IMR-90 (cell line): ENCODE data around the gene ABHD16A.

ENCODE experiments used
- BHLHE40 ChIP-seq: fragments of 150-350 bp; IDR thresholded peaks from 2 replicates; pipeline ENCODE4 v1.6.1; 2016; ENCODE audit warnings: mild to moderate bottlenecking, low read depth, low read length
- NFE2L2 ChIP-seq: fragments of 150-350 bp; IDR thresholded peaks from 2 replicates; pipeline ENCODE4 v1.6.1; 2016; ENCODE audit warnings: low read depth, mild to moderate bottlenecking, low read length
- TF ChIP-seq, protein P1 (sequence below): conservative IDR thresholded peaks from 2 replicates; pipeline ENCODE4 v1.5.1; 2012; ENCODE audit warnings: mild to moderate bottlenecking, low read depth, low read length, improper control_type of control experiment
- TF ChIP-seq, protein P2 (sequence below): fragments of 150-350 bp; IDR thresholded peaks from 2 replicates; pipeline ENCODE4 v1.6.1; 2017; ENCODE audit warnings: mild to moderate bottlenecking, antibody characterized with exemption, low read length, low read depth

DNA sequence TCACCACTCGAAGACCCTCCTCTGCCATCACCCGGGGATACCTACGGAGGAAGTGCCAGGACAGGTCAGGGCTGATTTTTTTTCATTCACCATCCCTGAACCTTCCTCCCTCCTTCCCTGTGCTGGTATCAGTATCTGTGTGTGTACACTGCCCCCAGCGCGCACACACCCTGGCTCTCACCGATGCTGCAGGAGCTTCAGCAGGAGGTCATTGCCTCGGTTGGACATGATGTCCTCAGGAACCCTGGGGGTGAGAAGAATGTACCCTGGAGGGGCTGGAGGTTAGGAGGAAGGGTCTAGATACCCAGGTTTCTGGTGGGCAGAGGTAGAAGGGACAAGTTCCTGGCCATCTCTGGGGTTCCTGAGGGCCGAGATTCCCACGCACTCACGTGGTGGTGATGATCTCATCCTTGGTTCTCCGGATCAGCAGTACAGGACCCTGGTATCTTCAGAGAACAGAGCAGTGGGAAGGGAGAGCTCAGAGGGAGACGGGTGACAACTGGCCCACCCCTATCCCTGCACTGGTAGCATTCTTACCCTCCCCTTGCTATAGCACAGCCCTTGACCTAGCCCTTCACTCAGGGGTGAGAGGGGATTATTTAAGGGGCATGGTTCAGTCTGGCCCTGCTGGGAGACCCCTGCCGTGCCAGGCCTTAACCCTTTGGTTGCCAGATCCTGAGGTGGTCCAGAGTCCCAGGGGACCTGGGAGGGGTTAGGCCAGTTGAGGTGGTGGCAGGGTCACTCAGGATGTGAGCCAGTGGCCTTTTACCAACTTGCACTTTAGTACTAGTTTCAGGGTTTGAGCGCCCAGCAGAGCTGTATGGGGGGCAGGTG lies 15.0 kb downstream of the ABHD16A start:
- TF ChIP-seq, protein P1, sequence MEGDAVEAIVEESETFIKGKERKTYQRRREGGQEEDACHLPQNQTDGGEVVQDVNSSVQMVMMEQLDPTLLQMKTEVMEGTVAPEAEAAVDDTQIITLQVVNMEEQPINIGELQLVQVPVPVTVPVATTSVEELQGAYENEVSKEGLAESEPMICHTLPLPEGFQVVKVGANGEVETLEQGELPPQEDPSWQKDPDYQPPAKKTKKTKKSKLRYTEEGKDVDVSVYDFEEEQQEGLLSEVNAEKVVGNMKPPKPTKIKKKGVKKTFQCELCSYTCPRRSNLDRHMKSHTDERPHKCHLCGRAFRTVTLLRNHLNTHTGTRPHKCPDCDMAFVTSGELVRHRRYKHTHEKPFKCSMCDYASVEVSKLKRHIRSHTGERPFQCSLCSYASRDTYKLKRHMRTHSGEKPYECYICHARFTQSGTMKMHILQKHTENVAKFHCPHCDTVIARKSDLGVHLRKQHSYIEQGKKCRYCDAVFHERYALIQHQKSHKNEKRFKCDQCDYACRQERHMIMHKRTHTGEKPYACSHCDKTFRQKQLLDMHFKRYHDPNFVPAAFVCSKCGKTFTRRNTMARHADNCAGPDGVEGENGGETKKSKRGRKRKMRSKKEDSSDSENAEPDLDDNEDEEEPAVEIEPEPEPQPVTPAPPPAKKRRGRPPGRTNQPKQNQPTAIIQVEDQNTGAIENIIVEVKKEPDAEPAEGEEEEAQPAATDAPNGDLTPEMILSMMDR = no peak
- TF ChIP-seq BHLHE40 (no peak), NFE2L2 (no peak)
- TF ChIP-seq, protein P2, sequence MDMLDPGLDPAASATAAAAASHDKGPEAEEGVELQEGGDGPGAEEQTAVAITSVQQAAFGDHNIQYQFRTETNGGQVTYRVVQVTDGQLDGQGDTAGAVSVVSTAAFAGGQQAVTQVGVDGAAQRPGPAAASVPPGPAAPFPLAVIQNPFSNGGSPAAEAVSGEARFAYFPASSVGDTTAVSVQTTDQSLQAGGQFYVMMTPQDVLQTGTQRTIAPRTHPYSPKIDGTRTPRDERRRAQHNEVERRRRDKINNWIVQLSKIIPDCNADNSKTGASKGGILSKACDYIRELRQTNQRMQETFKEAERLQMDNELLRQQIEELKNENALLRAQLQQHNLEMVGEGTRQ = no peak
